ENCODE results near the gene NPEPL1.
"Not testable (repeated sequence)": the region's sequence is repeated elsewhere in the genome, so short reads cannot be mapped to it uniquely, and the experiment has no call there.

NPEPL1 gene

DNA sequence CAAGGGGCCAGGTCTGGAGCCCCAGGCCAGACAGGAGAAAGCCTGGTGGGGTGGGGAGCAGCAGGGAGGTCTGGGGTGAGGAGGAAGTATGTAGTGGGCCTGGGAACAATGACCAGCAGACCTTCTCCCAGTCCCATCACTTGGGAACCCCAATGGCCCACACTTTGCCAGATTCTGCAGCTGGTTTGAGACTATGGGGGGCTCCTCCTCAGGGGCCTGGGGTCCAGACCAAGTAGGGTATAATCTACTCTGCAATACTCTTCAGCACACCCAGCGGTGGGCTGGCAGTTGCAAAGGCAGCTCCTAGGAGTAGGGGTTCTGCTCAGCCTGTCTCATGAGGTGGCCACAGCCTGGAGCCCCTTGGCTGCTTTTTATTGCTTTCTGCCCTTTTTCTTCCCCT is 52.8 kb downstream of the NPEPL1 start:
- DNase-seq: no peak

DNA sequence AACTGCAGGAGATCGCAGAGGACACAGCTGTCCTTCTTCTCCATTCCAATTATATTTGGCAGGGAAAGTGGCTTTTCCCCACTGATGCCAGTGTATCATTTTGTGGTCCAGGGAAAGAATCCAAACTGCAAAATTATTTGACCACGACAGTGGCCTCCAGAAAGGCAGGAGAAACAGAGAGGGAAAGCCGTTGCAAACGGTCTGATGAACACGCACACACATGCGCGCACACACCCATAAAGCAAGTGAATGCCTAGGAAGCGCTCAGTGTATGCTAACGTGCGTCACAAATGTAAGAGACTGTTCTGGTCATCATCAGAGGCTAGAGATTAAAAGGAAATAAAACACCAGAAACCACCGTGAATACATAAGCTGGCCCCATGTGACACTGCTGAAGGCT is 54.0 kb downstream of the NPEPL1 start:
- no peak for DNase-seq

DNA sequence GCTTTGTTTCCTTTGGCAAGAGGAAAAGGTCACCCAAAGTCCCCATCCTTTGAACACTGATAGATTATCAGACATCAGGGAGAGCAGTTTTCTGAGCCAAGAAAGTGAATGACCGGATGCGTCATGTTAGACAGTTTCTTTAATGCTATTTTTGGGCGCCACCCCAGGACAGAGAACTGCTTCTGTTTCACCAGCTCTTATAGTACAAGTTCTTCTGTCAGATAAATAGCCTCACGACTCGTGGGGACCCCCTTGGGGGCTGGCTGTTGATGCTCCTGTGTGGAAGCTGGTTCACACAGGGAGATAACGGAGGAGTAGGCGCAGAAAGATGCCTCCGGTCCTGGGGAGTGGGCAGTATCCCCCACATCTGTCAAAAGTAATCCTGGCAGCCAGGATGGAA is 54.6 kb downstream of the NPEPL1 start:
- no peak for DNase-seq

DNA sequence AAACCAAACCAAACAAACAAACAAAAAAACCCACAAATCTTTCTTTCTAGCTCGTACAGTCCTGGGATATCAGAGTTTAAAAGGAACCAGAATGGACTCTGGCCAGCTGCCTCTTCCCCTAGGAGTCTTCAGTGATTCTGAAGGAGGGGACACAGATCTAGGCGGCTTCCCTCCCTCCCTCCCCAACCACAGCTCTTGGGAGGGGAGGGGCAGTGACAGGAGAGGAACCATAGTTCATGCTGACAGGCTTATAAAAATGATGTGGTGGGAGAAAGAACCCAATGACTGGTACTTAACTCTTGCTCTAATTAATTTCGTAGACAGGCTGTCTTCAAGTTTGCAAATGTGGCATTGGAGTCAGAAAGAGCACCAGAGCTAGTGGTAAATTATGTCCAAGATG is 56.0 kb downstream of the NPEPL1 start:
- no peak for DNase-seq

DNA sequence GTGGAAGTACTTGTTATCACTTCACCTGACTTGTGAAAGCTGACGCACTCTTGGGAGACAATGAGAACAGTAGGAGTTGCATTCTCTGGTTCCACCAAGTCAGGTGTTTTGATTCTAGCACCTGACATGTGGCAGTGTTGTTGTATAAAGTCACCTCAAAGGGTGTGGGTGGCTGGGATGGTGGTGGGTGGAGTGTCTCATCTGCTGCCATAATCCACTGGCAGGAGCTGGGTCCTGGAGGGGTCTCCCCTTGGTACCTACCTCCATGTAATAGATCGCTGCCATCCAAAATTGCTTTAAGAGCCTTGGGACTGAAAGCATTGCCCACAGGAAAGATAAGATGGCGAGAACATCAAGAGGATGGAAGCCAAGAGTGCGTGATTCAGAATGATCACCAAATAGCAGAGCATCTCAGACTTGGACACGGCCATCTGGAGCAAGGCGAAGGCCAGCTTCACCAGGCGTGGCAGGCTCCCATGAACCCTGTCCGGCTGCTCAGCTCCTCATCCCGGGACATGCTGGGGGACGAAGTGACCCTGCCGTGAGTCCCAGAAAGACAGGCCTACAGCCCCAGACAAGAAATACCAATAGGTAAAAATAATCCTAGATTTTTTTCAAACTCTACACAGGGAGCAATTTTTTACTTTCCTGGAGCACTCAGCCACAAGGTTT is 56.6 kb downstream of the NPEPL1 start:
- no peak for DNase-seq

DNA sequence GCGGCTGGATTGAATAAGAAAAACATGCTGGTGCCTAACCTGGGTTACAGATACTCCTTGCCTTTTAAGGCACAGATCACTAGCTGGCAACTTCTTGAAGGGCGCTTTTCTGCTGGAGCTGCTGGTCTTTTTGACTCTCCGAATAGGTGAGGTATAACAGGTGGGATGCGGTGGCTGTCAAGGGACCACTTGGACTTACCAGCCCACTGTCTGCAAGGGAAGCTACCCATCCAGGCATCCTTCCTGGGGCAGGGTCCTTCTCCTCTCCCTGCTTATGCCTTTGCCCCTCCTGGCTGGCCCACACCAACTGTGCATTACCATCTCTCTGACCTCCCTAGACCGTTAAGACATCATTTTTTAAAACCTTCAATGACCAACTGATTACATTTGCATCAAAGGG is 57.4 kb downstream of the NPEPL1 start:
- no peak for DNase-seq

DNA sequence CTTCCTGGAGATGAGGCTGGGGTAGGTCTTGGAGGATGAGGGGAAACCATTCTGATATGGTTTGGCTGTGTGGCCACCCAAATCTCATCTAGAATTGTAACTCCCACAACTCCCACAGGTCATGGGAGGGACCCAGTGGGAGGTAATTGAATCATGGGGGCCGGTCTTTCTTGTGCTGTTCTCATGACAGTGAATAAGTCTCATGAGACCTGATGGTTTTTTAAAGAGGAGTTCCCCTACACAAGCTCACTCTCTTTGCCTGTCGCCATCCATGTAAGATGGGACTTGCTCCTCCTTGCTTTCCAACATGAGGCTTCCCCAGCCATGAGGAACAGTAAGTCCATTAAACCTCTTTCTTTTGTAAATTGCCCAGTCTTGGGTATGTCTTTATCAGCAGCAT is 58.1 kb downstream of the NPEPL1 start:
- not testable (repeated sequence) for DNase-seq

DNA sequence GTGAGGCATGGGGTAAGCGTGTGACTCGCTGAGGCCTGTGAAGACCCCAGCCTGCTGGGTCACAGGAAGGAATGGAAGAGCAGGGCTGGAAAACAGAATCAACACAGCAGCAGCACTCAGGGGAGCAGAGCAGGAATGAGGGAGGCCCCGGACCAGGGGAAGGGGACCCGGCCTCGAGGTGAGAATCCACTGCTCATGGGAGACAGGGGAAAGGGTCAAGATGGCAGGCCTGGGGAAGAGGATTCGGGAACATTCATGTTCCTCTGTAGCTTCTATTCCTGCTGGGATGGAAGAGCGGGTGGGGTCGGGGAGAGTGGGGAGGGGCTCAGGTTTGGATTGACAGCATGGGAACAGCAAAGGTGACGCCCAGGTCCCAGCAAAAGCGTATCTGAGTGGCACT is 59.4 kb downstream of the NPEPL1 start:
- DNase-seq: no peak

DNA sequence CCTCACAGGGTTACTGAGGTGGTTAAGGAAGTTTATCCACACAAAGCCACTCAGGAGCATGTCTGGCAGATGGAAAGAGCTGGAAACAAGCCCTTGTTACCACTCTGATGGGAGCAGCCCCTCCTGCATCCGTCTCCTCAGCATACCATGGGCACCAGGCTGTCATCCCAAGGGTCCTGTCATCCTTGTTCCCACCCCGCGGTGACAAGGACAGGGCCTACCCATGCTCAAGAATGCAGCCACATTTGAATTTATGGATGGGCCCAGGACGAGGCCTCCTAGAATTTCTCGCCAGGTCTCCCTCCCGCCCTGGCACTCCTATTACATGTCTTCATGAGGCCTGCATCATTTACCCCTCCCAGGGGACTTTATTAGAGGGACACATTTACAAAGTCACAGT is 60.0 kb downstream of the NPEPL1 start:
- DNase-seq: no peak

DNA sequence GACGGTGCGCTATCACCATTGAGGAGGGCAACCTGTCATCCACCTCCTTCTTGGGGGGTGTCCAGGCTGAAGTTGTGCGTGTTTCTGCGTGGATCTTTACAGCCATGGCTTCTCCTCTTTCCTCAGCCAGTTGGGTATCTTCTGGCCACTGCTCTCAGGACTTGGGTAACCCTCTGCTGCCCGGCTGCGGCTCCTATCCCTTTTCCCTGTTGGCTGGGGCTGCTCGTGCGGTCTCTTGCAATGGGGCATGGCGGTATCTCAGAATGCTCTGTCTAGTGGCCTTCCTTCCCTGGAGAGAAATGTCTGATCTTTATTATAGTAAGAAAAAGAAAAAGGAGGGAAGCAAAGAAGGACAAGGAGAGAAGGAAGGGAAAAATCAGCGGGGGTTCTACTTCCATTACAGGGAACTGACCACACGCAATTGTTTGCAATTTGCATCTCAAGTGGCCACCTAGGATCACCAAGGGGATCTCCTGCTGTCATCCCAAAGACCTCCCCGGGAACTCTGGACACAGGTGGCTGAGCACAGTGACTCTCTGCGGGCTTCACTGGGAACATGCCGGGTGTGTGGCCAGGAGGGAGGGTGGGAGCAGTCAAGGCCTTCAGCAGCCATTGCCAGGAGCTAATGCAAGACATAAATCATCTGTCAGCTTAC is 60.8 kb downstream of the NPEPL1 start:
- no peak for DNase-seq

DNA sequence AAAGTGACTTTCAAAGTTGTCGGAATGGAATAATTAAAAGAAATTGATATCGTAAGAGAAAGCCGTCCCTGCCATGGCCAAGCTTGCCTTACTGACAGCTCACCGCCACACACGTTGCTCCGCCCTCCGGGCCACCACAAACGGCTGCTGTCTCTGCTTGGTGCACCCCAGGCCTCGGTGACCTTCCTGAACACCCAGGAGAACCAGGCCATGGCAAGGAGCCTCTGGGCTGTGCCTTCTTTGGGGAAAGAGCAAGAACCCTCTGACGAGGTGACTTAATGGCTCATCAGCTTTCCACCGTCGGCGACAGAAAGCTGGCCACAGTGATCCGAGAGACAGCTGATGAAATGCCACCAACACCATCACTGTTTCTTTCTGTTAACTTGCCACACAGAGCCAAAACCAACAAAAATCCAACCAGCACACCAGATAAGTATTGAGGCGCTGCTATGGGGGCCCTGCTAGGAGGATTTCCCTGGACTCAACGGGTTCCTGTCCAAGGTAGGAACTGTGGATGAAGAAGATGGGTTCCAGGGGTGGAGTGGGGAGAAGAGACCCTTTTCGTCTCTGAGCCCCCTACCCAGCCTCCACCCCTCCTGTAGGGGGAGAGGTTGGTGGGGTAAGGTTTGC is 61.4 kb downstream of the NPEPL1 start:
- no peak for DNase-seq

DNA sequence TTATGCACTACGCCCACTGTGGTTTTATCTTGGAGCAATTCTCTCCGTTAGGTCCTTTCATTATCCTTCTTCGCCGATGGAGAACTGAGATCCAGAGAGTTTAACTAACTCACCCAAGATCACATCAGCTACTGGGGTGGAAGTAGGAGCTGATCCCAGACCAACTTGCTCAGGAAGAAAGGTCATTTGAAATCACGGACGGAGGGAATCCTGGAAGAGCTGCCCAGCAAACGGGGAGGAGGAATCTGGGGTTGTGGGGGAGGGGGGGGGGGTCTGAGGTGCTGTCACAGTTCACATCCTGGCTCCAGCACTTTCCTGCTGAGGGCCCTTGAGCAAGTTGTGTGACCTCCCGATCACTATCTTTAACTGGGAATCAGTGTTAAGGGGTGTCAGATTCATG is 62.0 kb downstream of the NPEPL1 start:
- DNase-seq: no peak

DNA sequence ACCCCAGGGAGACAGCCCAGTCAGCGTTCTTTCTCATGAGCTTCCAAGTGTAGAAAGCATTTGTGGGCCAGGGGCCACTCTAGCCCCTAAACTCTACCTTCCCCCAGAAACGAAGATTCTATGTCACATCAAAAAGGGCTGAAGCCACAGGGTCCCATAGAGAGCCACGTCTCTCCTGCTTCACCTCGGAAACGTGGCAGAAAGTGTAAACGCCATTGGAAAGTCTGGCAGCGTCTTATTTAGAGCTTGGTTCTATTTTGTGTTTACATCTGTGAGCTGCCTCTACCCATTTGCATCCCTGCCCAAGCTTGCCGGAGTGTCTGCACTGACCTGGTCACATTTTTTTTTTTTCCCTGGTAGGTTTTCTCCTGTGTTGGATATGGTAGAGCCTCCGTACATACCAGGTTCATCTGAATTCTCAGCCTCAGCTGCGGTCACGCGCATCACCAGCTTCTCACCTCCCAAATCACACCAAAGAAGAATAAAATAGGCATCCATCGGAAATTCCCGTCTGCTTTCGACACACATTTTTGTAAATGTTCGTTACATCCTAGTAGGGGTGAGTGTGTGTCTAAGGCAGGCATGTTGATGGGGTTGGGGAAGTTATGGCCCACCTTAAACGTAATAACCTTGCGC is 62.6 kb downstream of the NPEPL1 start:
- DNase-seq: no peak

DNA sequence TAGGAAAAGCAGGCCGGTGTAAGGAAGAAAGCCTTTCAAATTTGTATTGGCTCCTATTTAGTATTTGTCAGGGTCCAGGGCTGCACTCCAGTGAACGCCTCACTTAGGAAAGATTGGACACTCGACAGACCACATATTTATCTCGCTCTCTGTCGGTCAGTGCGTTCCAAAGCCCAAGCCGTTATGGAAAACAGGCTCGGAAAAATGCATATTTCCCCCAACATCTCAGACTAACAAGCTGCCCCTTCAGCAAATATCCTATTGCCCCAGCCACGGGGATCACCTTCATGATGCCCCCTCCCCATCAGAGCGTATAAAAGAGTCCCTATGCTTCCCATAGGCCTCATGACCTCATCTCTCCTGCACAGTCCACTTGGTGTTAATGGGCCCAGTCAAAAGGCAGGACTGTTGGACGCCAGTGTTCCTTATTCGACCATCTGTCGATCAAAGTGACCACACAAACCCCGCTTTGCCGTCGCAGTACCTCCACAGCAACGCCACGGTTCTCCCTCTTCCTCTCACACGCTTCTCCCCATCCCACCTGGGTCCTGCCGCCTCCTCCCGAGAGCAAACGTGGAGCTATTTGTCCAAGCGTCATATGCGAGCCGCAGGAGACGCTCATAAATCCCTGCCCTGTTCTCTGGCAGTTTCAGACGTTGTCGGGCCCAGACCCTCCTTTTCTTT is 63.3 kb downstream of the NPEPL1 start:
- DNase-seq: no peak

DNA sequence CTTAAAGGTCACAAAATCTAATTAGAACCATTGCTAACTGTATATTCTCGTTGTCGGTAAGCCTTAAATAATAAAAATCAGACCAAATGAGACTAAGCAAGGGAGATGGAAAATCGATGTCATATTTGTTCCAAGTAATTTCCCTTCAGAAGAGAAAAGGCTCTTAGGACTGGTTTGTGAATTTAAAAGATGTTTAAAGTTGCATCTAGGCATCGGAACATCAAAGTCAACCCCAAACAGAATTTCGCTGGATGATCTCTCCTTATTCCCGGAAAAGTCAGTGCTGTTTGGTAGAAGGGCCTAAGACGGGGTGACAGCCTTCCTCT is 63.8 kb downstream of the NPEPL1 start:
- no peak for DNase-seq

DNA sequence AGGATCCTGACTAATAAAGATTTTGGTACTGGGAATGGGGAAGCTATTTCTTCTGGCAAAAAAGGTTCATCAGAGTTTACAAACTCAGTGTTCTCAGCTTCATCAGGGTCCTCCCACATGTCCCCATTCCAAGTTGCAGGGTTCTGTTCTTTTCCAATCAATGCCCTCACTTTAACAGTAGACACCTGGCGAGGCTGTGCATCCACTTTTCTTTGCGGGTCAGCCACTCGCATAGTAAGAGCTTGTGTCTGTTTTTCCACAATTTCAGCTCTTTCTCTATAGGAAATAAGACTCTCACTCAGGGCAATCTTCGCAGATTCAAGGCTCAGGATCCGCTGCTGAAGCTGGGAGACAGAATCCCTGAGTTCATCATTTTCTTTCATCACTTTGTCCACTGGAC is 65.0 kb downstream of the NPEPL1 start:
- DNase-seq: not testable (repeated sequence)

DNA sequence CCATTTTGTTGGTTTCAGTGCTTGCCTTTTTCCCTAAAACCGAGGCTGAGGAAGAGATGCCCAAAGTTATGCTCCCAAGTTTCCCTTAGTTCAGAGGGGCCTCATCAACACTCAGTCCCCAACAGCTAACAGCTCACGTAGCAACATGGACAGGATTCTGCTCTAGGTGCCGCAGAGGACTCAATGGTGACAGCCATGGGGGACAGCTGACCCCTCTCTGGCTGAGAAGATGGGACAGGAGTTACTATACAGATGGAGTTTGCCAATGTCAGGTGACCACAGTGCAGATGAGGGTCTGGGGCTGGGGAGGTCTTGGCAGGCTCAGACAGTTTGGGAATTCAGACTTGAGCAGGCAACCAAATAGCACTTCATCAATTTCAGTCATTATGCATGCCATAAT is 67.3 kb downstream of the NPEPL1 start:
- no peak for DNase-seq

DNA sequence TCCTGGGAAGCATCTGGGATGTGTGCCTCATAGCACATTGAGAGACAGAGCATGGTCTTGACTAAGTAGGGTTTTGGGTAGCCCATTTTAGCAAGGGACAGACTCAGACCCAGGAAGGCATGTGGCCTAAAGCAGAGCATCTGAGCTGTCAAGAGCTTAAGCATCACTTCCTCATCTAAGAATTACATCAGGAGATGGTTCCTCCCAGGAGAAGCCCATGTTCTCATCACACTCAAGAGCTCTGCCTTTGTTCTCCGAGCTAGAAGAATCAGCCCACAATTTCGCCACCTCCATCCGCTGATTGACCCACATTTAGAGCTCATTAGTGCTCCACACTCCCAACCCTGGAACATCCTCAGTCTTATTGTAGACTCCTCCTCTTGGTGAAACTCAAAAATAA is 68.3 kb downstream of the NPEPL1 start:
- DNase-seq: no peak

DNA sequence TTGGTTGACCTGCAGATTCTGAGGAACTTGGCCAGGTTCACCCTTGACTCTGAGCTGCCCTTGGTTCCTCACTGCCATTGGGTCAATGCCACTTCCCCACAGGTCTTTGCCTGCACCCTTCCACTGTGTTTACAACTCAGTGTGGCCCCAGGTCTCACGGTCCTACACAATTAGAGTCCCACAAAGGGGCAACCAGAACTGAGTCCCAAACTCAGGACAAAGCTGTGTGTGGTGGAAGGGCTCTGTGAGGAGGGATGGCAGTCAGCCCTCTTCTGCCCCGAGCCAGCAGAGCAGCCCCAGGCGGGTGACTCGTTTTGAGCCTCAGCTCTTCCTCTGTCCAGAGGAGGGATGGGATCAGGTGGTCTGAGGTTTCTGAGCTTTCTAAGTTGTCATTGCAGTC is 69.5 kb downstream of the NPEPL1 start:
- DNase-seq: no peak

DNA sequence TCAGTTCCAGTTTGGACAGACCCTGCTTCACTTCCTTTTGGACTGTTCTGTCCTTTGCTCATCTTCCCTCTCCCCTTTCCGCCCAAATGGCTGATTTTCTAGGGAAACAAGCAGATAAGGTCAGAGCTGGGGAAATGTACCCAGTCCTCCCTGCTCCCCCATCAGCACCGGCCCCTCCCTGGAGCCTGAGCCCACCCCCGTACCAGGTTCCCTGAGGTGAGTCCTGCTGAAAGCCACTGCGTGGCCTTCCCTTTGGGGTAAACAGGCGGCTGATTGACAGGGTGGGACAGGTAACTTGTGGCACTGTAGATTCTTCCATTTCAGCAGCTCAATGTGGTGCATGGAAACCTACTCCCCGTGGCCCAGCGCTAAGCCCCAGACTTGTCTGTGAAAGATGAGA is 70.5 kb downstream of the NPEPL1 start:
- DNase-seq: no peak

Data from DMS79 (cell line).